GM18498 (cell line): ENCODE measurements around the gene MET.

Experiments
- ATAC-seq: cut with Tn5 transposase; IDR thresholded peaks from one replicate; pipeline ENCODE4 v1.9.1; 2021; ENCODE audit warnings: mild to moderate bottlenecking, moderate library complexity; ENCODE audit not compliant: unreplicated experiment

Gene MET

GRCh38 chr7:116779931-116780330 lies 107.9 kb downstream of the MET start:
- ATAC-seq = no peak

- peak; percentile 44 for ATAC-seq
Observed at GRCh38 chr7:116780521-116780920, 108.5 kb downstream of the MET start.

DNA sequence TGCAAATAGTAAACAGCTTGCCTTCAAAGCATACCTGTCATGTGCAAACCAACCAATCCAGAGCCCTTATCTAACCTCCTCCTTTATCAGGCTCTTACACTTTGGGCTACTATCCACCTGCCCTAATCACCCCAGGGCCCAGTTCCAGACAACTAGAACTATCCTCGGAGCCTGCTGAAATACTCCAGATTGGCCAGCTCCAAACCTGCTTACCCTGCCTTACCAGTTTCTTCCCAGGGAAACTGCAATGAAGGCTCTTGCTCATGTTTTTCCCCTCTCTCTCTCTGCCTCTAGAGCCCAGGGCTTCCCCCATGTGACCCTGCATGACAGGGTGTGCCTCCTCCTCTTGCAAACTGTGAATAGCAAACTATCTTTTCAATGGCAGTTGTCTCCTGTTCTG lies 109.0 kb downstream of the MET start:
- ATAC-seq = no peak

- ATAC-seq = no peak
Observed at GRCh38 chr7:116781584-116781983, 109.6 kb downstream of the MET start.

DNA sequence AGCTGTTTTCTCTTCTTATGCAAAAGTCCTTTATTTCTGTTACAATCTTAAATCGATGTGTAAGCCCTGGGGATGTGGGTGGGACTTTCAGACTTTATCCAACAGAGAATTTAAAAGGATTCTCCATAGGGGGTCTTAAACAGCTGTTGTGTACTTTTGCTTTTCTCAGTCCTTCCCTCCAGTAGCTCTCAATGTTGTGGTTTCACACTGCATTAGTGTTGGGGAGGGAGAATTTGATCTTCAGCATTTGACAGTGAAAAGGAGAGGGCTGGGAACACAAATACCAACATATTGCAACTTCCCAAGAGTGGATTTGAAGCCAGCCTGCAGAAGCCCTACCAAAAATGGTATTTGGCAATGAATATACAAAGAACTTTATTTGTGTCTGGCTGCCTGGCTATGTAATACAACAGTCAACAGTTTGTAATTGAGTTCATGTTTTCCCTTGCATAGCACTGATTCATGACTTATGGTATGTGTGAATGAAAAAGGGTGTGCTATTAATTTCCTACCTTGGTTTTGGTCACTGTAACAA lies 110.2 kb downstream of the MET start:
- ATAC-seq = no peak

DNA sequence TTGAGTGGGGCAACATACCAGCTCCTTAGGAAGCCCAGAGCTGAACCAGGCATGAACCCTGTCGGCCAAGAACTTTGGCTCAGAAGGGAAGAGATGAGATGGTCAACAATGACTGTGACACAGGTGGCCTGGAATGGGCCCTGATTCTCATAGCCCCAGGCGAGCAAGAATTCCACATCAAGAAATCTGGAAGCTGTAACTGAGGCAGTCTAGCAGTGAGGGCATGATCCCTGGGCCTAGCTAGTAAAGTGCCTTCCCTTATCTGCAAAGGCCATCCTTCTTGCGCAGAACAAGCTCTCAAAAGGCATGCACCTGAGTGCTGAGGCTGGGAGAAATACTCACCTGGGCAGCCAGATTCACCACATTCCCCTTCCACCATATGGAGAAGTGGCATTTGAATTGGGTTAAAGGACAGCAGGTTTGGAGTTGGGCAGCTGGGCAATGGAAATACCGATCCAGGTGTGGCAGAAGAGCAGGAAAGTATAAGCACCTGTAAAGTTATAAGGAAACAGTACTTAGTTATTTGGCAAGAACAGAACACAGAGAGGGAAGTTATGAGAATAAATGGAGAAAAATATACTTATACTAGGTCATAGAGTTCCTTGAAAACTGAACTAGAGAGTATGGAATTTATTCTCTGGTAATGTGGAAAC lies 111.8 kb downstream of the MET start:
- ATAC-seq = no peak

DNA sequence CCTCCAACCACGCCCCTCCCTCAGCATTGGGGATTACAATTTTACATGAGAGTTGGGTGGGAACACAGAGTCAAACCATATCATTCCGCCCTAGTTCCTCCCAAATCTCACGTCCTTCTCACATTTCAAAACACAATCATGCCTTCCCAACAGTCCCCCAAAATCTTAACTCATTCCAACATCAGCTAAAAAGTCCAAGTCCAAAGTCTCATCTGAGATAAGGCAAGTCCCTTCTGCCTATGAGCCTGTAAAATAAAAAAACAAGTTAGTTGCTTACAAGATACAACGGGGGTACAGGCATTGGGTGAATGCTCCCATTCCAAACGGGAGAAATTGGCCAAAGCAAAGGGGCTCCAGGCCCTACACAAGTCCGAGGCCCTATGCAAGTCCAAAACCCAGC lies 112.7 kb downstream of the MET start:
- ATAC-seq = no peak

- no peak for ATAC-seq
Observed at GRCh38 chr7:116785843-116786242, 113.8 kb downstream of the MET start.

- peak; percentile 100 for ATAC-seq
Observed at GRCh38 chr7:116786791-116787443, 114.9 kb downstream of the MET start.

DNA sequence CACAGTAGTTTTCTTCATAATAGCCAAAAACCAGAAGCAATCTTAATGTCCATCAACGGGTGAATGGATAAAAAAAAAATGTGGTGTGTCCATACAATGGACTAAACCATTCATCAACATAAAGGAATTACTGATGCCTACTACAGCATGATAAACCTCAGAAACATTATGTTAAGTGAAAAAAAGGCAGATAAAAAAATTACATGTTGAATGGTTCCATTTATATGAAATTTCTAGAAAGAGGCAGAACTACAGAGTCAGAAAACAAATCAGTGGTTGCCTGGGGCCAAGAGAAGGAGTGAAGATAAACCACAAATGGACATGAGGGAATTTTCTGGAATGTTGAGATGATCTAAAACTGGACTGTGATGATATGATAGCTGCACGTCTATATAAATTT lies 115.9 kb downstream of the MET start:
- ATAC-seq = no peak

DNA sequence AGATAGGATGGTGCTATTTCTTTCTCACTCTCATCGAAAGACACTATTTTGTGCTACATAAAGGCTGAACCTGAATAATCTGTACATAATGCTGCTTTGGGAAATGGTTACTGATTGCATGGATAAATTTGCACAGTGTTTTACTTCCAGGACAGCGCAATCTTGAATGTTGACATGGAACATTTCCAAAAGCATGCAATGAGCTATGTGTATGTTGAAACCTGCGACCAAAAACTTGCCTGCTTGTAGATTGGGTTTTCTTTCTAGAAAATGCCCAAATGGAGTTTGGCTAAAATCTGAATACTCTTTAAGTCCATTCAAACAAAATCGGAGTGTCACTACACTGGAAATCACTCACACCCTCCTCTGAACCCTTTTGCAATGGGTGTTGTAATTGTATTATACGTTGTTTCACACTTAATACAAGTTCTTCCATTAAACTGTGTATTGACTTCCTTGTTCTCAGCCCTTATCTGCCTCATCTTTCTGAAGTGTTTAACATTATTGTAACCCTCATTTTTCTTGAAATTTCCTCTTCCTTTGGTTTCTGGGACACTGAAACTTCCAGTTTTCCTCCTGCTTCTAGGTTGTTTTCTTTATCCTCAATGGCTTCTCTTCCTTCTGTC lies 116.7 kb downstream of the MET start:
- ATAC-seq = no peak

GRCh38 chr7:116790025-116790424 lies 118.0 kb downstream of the MET start:
- ATAC-seq = no peak

DNA sequence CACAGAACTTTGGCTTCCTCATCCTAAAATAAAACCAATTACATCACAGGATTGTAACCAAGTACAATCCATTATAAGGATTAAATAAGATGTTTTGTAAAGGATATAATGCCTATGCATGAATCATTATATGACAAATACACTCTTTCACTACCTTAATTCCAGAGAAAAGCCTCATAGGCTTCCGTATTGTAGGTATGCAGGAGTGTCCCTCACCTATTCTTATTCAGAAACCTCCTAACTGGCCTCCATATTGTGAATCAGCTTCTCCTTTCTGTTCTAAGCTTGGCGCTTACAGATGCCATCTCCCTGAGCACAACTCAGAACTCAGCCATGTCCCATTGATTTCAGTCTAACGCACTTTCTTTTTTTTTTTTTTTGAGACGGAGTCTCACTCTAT lies 120.8 kb downstream of the MET start:
- no peak for ATAC-seq

DNA sequence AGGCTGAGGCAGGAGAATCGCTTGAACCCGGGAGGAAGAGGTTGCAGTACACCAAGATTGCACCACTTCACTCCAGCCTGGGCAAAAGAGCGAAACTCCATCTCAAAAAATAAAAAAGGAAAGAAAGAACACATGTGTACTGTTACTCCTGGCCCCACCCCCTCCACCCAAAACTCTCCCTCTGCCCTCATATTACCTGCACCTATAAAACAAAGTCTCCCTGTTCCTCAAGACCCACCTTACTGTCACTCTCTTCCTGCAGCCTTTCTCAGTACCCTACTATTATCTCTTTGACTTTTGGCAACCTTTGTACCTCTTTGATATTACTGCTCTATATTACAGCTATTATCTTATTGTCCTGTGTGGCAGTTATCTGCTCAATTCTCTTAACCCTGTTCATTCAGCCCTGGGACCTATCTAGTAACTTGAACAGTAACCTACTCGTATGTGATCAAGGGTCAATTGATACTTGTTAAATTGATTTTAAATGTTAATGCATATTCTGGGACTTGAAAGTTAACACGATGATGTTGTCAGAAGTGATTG lies 121.9 kb downstream of the MET start:
- no peak for ATAC-seq

DNA sequence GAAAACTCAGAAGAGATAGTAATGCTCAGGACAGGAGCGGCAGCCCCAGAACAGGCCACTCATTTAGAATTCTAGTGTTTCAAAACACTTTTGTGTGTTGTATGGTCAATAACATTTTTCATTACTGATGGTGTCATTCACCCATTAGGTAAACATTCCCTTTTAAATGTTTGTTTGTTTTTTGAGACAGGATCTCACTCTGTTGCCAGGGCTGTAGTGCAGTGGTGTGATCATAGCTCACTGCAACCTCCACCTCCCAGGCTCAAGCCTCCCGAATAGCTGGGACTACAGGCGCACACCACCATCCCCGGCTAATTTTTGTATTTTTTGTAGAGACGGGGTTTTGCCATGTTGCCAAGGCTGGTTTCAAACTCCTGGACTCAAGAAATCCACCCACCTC lies 124.5 kb downstream of the MET start:
- no peak for ATAC-seq

GRCh38 chr7:116797612-116798011 lies 125.6 kb downstream of the MET start:
- no peak for ATAC-seq

GRCh38 chr7:116798232-116798631 lies 126.2 kb downstream of the MET start:
- ATAC-seq = no peak

DNA sequence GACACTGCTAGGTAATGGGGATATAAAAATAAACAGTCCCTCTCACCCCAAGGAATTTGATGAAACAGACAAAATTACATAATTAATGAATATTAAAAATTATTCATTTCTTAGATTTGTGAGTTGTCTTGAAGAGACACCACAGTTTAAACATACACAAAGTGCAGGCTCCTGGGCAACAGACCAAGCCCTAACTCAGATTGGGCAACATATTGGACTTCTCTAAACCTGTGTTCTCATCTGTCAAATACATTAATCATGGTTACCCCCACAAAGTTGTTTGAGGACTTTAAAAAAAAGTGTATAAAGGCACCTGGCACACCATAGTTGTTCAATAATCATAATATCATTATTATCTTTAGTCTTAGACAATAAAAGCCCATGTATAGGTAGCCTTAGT lies 127.9 kb downstream of the MET start:
- ATAC-seq = no peak

DNA sequence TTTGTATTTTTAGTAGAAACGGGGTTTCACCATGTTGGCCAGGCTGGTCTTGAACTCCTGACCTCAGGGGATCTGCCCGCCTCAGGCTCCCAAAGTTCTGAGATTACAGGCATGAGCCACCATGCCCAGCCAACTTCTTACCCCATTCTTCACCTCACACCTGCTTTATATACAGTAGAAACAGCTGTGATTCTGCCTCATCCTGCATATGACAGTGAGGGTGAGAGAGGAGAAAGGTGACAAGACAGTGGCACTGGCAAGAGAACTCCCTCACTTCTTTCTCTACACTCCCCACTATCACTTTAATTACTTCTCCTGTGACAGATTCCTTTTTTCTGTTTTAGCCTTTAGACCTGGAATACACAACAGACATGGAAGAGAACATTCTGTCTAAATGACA lies 128.6 kb downstream of the MET start:
- ATAC-seq = no peak

- ATAC-seq = no peak
Observed at GRCh38 chr7:116801092-116801710, 129.2 kb downstream of the MET start.

GRCh38 chr7:116802144-116802745 lies 130.2 kb downstream of the MET start:
- ATAC-seq = no peak
